ENCODE measurements around the gene CEP290.

The CEP290 gene

GRCh38 chr12:88141774-88142609 is at the start of gene CEP290, which contains the start of gene TMTC3:
Gene CEP290 (minus strand): TSS chr12:88142088. CDS start chr12:88141307, 781 bp downstream.
Gene TMTC3 (plus strand): TSS chr12:88142307. CDS start chr12:88148316, 6,009 bp downstream.
- no peak for TF ChIP-seq CTCF (IDR thresholded peaks at IDR 0.05; ENCODE audit: low read depth, low read length, missing control alignments)
- peak; percentile 99 for DNase-seq (ENCODE audit: low read depth)
- H3K4me3 ChIP-seq (ENCODE audit: low read depth, low read length), result peak within 1 kb of the TSS; percentile 85
- in situ Hi-C loops (cut with HindIII; ENCODE audit: low sequenced_read_pairs), result no loop called here

GRCh38 chr12:88188180-88188579 is 46.3 kb upstream of the CEP290 start:
- no peak overlapping the region for H3K4me3 ChIP-seq (ENCODE audit: low read depth, low read length)
- TF ChIP-seq CTCF (IDR thresholded peaks at IDR 0.05; ENCODE audit: low read depth, low read length, missing control alignments), result no peak
- in situ Hi-C loops (cut with HindIII; ENCODE audit: low sequenced_read_pairs), result no loop called here
- DNase-seq (ENCODE audit: low read depth), result no peak

GRCh38 chr12:88187571-88187970 is 45.7 kb upstream of the CEP290 start:
- in situ Hi-C loops (cut with HindIII; ENCODE audit: low sequenced_read_pairs), result no loop called here
- no peak for TF ChIP-seq CTCF (IDR thresholded peaks at IDR 0.05; ENCODE audit: low read depth, low read length, missing control alignments)
- DNase-seq (ENCODE audit: low read depth), result no peak
- no peak overlapping the region for H3K4me3 ChIP-seq (ENCODE audit: low read depth, low read length)

- H3K4me3 ChIP-seq (ENCODE audit: low read depth, low read length), result no peak overlapping the region
- in situ Hi-C loops (cut with HindIII; ENCODE audit: low sequenced_read_pairs), result no loop called here
- TF ChIP-seq CTCF (IDR thresholded peaks at IDR 0.05; ENCODE audit: low read depth, low read length, missing control alignments), result no peak
- DNase-seq (ENCODE audit: low read depth), result peak; percentile 26
Observed at GRCh38 chr12:88185988-88186387, 44.1 kb upstream of the CEP290 start.

- no peak overlapping the region for H3K4me3 ChIP-seq (ENCODE audit: low read depth, low read length)
- in situ Hi-C loops (cut with HindIII; ENCODE audit: low sequenced_read_pairs), result no loop called here
- DNase-seq (ENCODE audit: low read depth), result no peak
- TF ChIP-seq CTCF (IDR thresholded peaks at IDR 0.05; ENCODE audit: low read depth, low read length, missing control alignments), result no peak
Observed at GRCh38 chr12:88185279-88185678, 43.4 kb upstream of the CEP290 start.

GRCh38 chr12:88184196-88184595 is 42.3 kb upstream of the CEP290 start:
- TF ChIP-seq CTCF (IDR thresholded peaks at IDR 0.05; ENCODE audit: low read depth, low read length, missing control alignments), result no peak
- DNase-seq (ENCODE audit: low read depth), result no peak
- in situ Hi-C loops (cut with HindIII; ENCODE audit: low sequenced_read_pairs), result no loop called here
- no peak overlapping the region for H3K4me3 ChIP-seq (ENCODE audit: low read depth, low read length)
